IMR-90 (cell line): Measurements from ENCODE around the gene LRP1-AS. TPM values are rescaled to one million over a fixed set of nuclear protein-coding genes. Genes with fewer than 3 reads are reported as not detected.
A peak's percentile ranks its signal among the peaks of the same experiment; 100 is the strongest.

ENCODE experiments used
- ATAC-seq: fragments of 200-7000 bp; cut with Tn5 transposase; 2 replicates; pipeline ENCODE4 v1.9.1; 2020; ENCODE audit warnings: low read depth, mild to moderate bottlenecking, moderate library complexity
- BruUV-seq: library from RNA; stranded (reverse); fragments of 400-500 nt; replicated peaks from 2 replicates; lab custom pipeline; 2021; lab: Mats Ljungman, UMichigan
- CTCF ChIA-PET: fragments of 300-600 bp; formaldehyde crosslinking; extraction: SDS; loops from one replicate; lab custom pipeline; 2021; ENCODE audit warnings: antibody characterized with exemption; lab: Yijun Ruan, JAX
- POLR2A ChIA-PET: fragments of 300-600 bp; sonication (Branson Sonifier 250); formaldehyde crosslinking; loops from one replicate; lab custom pipeline; 2022; ENCODE audit warnings: antibody characterized with exemption; ENCODE audit not compliant: unreplicated experiment; lab: Charles Lee
- DNase-seq: peaks from one replicate; pipeline ENCODE4 v3.0.0; 2013
- H2AFZ ChIP-seq: replicated peaks from 2 replicates; pipeline ENCODE3; 2013; ENCODE audit warnings: low read length, mild to moderate bottlenecking; ENCODE audit not compliant: poor library complexity
- H2AK5ac ChIP-seq: 2 replicates; pipeline ENCODE4 v1.6.1; 2013; ENCODE audit warnings: low read depth, low read length, inconsistent platforms
- H2AK9ac ChIP-seq: replicated peaks from 2 replicates; pipeline ENCODE3; 2013; ENCODE audit warnings: mild to moderate bottlenecking, low read depth, low read length, moderate library complexity; ENCODE audit not compliant: poor library complexity
- H2BK120ac ChIP-seq: 2 replicates; pipeline ENCODE4 v1.6.1; 2013; ENCODE audit warnings: low read depth, low read length, inconsistent platforms
- H2BK15ac ChIP-seq: 3 replicates; pipeline ENCODE4 v1.6.1; 2013; ENCODE audit warnings: low read depth, low read length, inconsistent platforms
- H2BK20ac ChIP-seq: 2 replicates; pipeline ENCODE4 v1.6.1; 2013; ENCODE audit warnings: low read depth, mild to moderate bottlenecking, inconsistent platforms, low read length, moderate library complexity
- H2BK5ac ChIP-seq: 2 replicates; pipeline ENCODE4 v1.6.1; 2013; ENCODE audit warnings: mild to moderate bottlenecking, low read depth, low read length, inconsistent platforms; ENCODE audit not compliant: poor library complexity, severe bottlenecking
- H3K14ac ChIP-seq: replicated peaks from 2 replicates; pipeline ENCODE4 v1.6.1; 2013; ENCODE audit warnings: low read depth, low read length, inconsistent platforms
- H3K18ac ChIP-seq: 2 replicates; pipeline ENCODE4 v1.6.1; 2013; ENCODE audit warnings: low read depth, low read length, control low read depth
- H3K23ac ChIP-seq: 2 replicates; pipeline ENCODE4 v1.6.1; 2013; ENCODE audit warnings: low read depth, low read length, inconsistent platforms
- H3K27ac ChIP-seq: 2 replicates; pipeline ENCODE4 v1.5.1; 2013; ENCODE audit warnings: mild to moderate bottlenecking, control low read depth, low read length; ENCODE audit not compliant: insufficient read depth
- H3K27me3 ChIP-seq: 2 replicates; pipeline ENCODE4 v1.6.1; 2013; ENCODE audit warnings: low read length; ENCODE audit not compliant: control insufficient read depth, insufficient read depth
- H3K36me3 ChIP-seq: 2 replicates; pipeline ENCODE4 v1.6.1; 2013; ENCODE audit warnings: low read length, mixed read lengths; ENCODE audit not compliant: control insufficient read depth, insufficient read depth
- H3K4ac ChIP-seq: 2 replicates; pipeline ENCODE4 v1.6.1; 2013; ENCODE audit warnings: low read depth, low read length, inconsistent platforms
- H3K4me1 ChIP-seq: 2 replicates; pipeline ENCODE4 v1.6.1; 2013; ENCODE audit warnings: low read length, mixed read lengths; ENCODE audit not compliant: control insufficient read depth, insufficient read depth
- H3K4me2 ChIP-seq: 2 replicates; pipeline ENCODE4 v1.6.1; 2013; ENCODE audit warnings: low read depth, mild to moderate bottlenecking, control low read depth, low read length, moderate library complexity
- H3K4me3 ChIP-seq: 2 replicates; pipeline ENCODE4 v1.5.1; 2013; ENCODE audit warnings: low read depth, mild to moderate bottlenecking, control low read depth, low read length, moderate library complexity; ENCODE audit not compliant: insufficient read depth
- H3K56ac ChIP-seq: 2 replicates; pipeline ENCODE4 v1.6.1; 2013; ENCODE audit warnings: low read length, inconsistent platforms; ENCODE audit not compliant: insufficient read depth; ENCODE audit errors: extremely low read depth
- H3K79me1 ChIP-seq, 2 experiments: 2 replicates each; pipeline ENCODE4 v1.6.1; 2013; ENCODE audit warnings: low read length in 2 of 2, inconsistent platforms in 1 of 2, low read depth in 1 of 2
- H3K9ac ChIP-seq: 2 replicates; pipeline ENCODE4 v1.6.1; 2013; ENCODE audit warnings: low read depth, low read length, control low read depth
- H3K9me1 ChIP-seq: 2 replicates; pipeline ENCODE4 v1.6.1; 2013; ENCODE audit warnings: low read length, inconsistent platforms; ENCODE audit not compliant: insufficient read depth
- H3K9me3 ChIP-seq: 2 replicates; pipeline ENCODE4 v1.6.1; 2013; ENCODE audit warnings: low read length; ENCODE audit not compliant: control insufficient read depth, insufficient read depth
- H4K20me1 ChIP-seq: 2 replicates; pipeline ENCODE4 v1.6.1; 2013; ENCODE audit warnings: low read length, inconsistent platforms; ENCODE audit not compliant: insufficient read depth
- H4K5ac ChIP-seq: 2 replicates; pipeline ENCODE4 v1.6.1; 2013; ENCODE audit warnings: mild to moderate bottlenecking, low read depth, low read length, control low read depth
- H4K8ac ChIP-seq, 2 experiments: 2 replicates each; pipeline ENCODE4 v1.6.1; 2013; ENCODE audit warnings: low read depth in 2 of 2, low read length in 2 of 2, control low read depth in 1 of 2, inconsistent platforms in 1 of 2
- H4K91ac ChIP-seq: 2 replicates; pipeline ENCODE4 v1.6.1; 2013; ENCODE audit warnings: low read depth, low read length, inconsistent platforms; ENCODE audit not compliant: insufficient read depth
- BHLHE40 ChIP-seq: fragments of 150-350 bp; IDR thresholded peaks from 2 replicates; pipeline ENCODE4 v1.6.1; 2016; ENCODE audit warnings: mild to moderate bottlenecking, low read depth, low read length
- CEBPB ChIP-seq: IDR thresholded peaks from 2 replicates; pipeline ENCODE4 v1.6.1; 2012; ENCODE audit warnings: low read depth, low read length, improper control_type of control experiment
- FOS ChIP-seq: fragments of 150-350 bp; IDR thresholded peaks from 2 replicates; pipeline ENCODE4 v1.6.1; 2016; ENCODE audit warnings: low read depth, low read length
- MXI1 ChIP-seq: IDR thresholded peaks from 2 replicates; pipeline ENCODE4 v1.6.1; 2012; ENCODE audit warnings: low read depth, mild to moderate bottlenecking, low read length, moderate library complexity, borderline replicate concordance
- NFE2L2 ChIP-seq: fragments of 150-350 bp; IDR thresholded peaks from 2 replicates; pipeline ENCODE4 v1.6.1; 2016; ENCODE audit warnings: low read depth, mild to moderate bottlenecking, low read length
- POLR2A ChIP-seq: IDR thresholded peaks from 2 replicates; pipeline ENCODE4 v1.6.1; 2012; ENCODE audit warnings: mild to moderate bottlenecking, low read depth, low read length
- RAD21 ChIP-seq: IDR thresholded peaks from 2 replicates; pipeline ENCODE4 v1.6.1; 2012; ENCODE audit warnings: low read length, improper control_type of control experiment
- SMC3 ChIP-seq: fragments of 150-350 bp; IDR thresholded peaks from 2 replicates; pipeline ENCODE4 v1.6.1; 2016; ENCODE audit warnings: low read depth, mild to moderate bottlenecking, antibody characterized with exemption, low read length, moderate library complexity
- WGBS, 2 experiments: methylation state at CpG; one replicate each; pipeline versions ENCODE4 v1.1.5 to v1.1.7; 2013; ENCODE audit warnings: missing lambda C conversion rate in 2 of 2; ENCODE audit not compliant: insufficient read length in 1 of 2; ENCODE audit errors: extremely low coverage in 2 of 2; 5-methylcytosine and 5-hydroxymethylcytosine counted together
- dilution Hi-C: fragments of 300-500 bp; cut with HindIII; formaldehyde crosslinking; loops from one replicate; pipeline ENCODE4 v1.14.3; 2018; ENCODE audit warnings: low sequenced_read_pairs; ENCODE audit not compliant: unreplicated experiment
- in situ Hi-C: fragments of 300-500 bp; cut with MboI; formaldehyde crosslinking; loops from 3 replicates; pipeline ENCODE4 v1.14.3; 2019; ENCODE audit warnings: low sequenced_read_pairs, inconsistent platforms, mixed read lengths
- intact Hi-C: fragments of 100-400 bp; cut with micrococcal nuclease; formaldehyde crosslinking; loops from 2 replicates; pipeline ENCODE4 v1.10.0; 2022
- polyA plus RNA-seq, 3 experiments: library from polyadenylated mRNA; depleted of rRNA; stranded (reverse); fragments of >200 nt; gene quantifications; 2 replicates each; pipeline ENCODE4 v1.2.3, GENCODE V29; 2012; ENCODE audit warnings: low replicate concordance in 1 of 3
- total RNA-seq: library from RNA; depleted of rRNA; stranded (reverse); fragments of >200 nt; gene quantifications from 2 replicates; pipeline ENCODE4 v1.2.3, GENCODE V29; 2012

The LRP1-AS gene
- total and polyA plus RNA-seq, 2 of the 4 experiments (the other 2 are of a cell fraction): not detected

DNA sequence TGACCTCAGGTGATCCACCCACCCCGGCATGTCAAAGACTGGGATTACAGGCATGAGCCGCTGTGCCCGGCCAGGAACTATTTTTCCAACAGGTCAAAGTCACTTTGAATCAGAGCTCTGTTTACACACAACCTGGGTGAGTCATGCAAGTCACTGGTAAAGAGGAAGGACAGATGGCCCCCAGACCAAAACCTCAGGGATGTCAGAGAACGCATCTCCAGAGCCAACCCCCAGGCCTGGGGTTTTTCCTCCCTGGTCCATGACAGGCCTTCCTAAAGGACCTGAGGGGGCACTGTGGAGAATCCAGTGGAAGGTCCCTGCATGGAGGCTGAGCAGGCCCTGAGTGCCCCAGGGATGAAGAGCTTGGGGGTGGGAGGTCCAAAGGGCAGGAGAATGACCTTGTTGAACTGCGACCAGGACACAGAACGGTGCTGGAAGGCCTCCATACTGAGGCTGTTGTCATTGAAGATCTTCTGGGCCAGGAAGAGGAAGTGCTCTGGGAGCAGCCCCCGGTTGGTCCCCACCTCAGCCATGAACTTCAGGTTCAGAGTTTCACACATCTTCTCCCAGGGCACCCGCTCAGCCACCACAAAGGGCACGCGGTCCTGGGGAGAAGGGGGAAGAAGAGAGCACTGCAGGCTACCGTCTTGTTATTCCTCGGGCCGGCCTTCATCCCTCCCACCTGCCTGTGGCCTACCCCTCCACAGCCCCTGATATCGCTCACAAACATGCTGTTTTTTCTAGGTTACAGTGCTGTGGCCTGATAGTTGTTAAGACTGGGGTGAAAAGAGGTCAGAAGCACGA, 45.3 kb downstream of the LRP1-AS start:
- DNase-seq (peak; percentile 52), ATAC-seq (peak; percentile 32; the same call in 1 of the 2 replicates)
- Histone ChIP-seq H2AK5ac (no peak overlapping the region), H3K9me3 (no peaks in the 10 kb centered on the region), H2BK20ac (no peak overlapping the region), H3K27me3 (no peaks in the 10 kb centered on the region), H3K9ac (no peak overlapping the region), H3K23ac (peak overlapping the region; percentile 36; the same call in 1 of the 2 replicates), H3K56ac (no peak overlapping the region), H3K36me3 (peaks cover 62% of the 10 kb centered on the region), H4K20me1 (peaks cover 10% of the 10 kb centered on the region; the same call in 1 of the 2 replicates), H2BK15ac (no peak overlapping the region), H3K4ac (0 out of 2 replicates have a peak overlapping the region, but pooled peaks have one; percentile 10), H3K9me1 (peaks cover 14% of the 10 kb centered on the region), H3K27ac (no peak overlapping the region), H2AK9ac (peak overlapping the region; percentile 38), H2AFZ (no peak overlapping the region), H2BK120ac (no peak overlapping the region), H3K4me2 (no peak overlapping the region), H2BK5ac (no peak overlapping the region), H4K91ac (no peak overlapping the region), H3K4me1 (peaks cover 3% of the 10 kb centered on the region), H3K4me3 (no peak overlapping the region), H3K79me1 (peaks cover 0 to 28% of the 10 kb centered on the region in 2 experiments; a peak in 3 of 4 replicates), H4K8ac (no peak overlapping the region), H4K5ac (no peak overlapping the region), H3K14ac (no peak overlapping the region), H3K18ac (no peak overlapping the region)
- no CpG with 5 or more reads among the region's 15 CpGs for whole genome bisulfite sequencing, 2 experiments
- ChIA-PET POLR2A (no interaction called here), CTCF (no interaction called here)
- no TSS peak for BruUV-seq
- intact Hi-C loops: no loop called here
- dilution Hi-C loops: no loop called here
- no peak for TF ChIP-seq BHLHE40
- TF ChIP-seq RAD21: no peak
- no peak for TF ChIP-seq MXI1
- peak; percentile 21; the same call in 1 of the 2 replicates for TF ChIP-seq FOS
- TF ChIP-seq POLR2A: no peak
- TF ChIP-seq NFE2L2: no peak
- TF ChIP-seq SMC3: no peak
- TF ChIP-seq CEBPB: no peak
- in situ Hi-C loops: no loop called here
